HepG2 (cell line): Measurements from ENCODE around the gene HMGCR. TPM values are rescaled to one million over a fixed set of nuclear protein-coding genes. Genes with fewer than 3 reads are reported as not detected.

Source experiments
- ATAC-seq: fragments of 200-7000 bp; cut with Tn5 transposase; 3 replicates; pipeline ENCODE4 v1.9.1; 2020; ENCODE audit warnings: mild to moderate bottlenecking, moderate library complexity
- BruUV-seq: library from RNA; stranded (reverse); fragments of 400-500 nt; replicated peaks from 2 replicates; lab custom pipeline; 2021; lab: Mats Ljungman, UMichigan
- CTCF ChIA-PET: fragments of 300-600 bp; formaldehyde crosslinking; extraction: SDS; loops from one replicate; lab custom pipeline; 2021; ENCODE audit warnings: low total read pairs, inconsistent platforms, low intra/inter-chr PET ratio; lab: Yijun Ruan, JAX
- POLR2A ChIA-PET: fragments of 350-600 bp; sonication (Branson Sonifier 250); formaldehyde crosslinking; loops from one replicate; lab custom pipeline; 2020; ENCODE audit warnings: antibody characterized with exemption, inconsistent platforms; lab: Yijun Ruan, JAX
- DNase-seq: peaks from one replicate; pipeline ENCODE4 v3.0.0-alpha.2; 2015; ENCODE audit warnings: low spot score
- FAIRE-seq: peaks from 3 replicates; lab custom pipeline; 2011; peaks lifted over from hg19 to GRCh38; lab: Jason Lieb, UNC
- H2AFZ ChIP-seq: one replicate; pipeline ENCODE4 v1.6.1; 2011; ENCODE audit warnings: low read length, inconsistent platforms
- H3K27ac ChIP-seq: fragments of 300-600 bp; 3 replicates; pipeline ENCODE4 v1.8.0; 2011; ENCODE audit warnings: mixed run types, mild to moderate bottlenecking, mixed read lengths, low read length, inconsistent platforms; ENCODE audit not compliant: insufficient read depth; ENCODE audit errors: extremely low read length
- H3K27me3 ChIP-seq, 2 experiments: fragments of 200-600 bp in 1 of 2; 2 replicates in 1 of 2; 3 replicates in 1 of 2; pipeline versions ENCODE4 v1.6.0 to v1.8.0; 2011; ENCODE audit warnings: low read length in 2 of 2, mild to moderate bottlenecking in 2 of 2, moderate library complexity in 2 of 2, inconsistent platforms in 1 of 2; ENCODE audit not compliant: insufficient read depth in 2 of 2, control insufficient read depth in 1 of 2
- H3K36me3 ChIP-seq, 2 experiments: fragments of 200-600 bp in 1 of 2; replicated peaks in 1 of 2; 2 replicates in 1 of 2; 3 replicates in 1 of 2; pipeline versions ENCODE4 v1.5.1 to v1.8.0; 2011; ENCODE audit warnings: low read length in 2 of 2, inconsistent platforms in 1 of 2; ENCODE audit not compliant: insufficient read depth in 2 of 2, control insufficient read depth in 1 of 2
- H3K4me1 ChIP-seq: 2 replicates; pipeline ENCODE4 v1.5.1; 2012; ENCODE audit warnings: low read length, inconsistent platforms; ENCODE audit not compliant: insufficient read depth
- H3K4me2 ChIP-seq: 2 replicates; pipeline ENCODE4 v1.6.0; 2011; ENCODE audit warnings: low read depth, low read length, inconsistent platforms
- H3K4me3 ChIP-seq, 3 experiments: fragments of 200-600 bp in 1 of 3; sonication (generic), shearing (Covaris generic) in 1 of 3; replicated peaks in 1 of 3; 2 replicates each; pipeline ENCODE4 v1.5.1; 2011 to 2016; ENCODE audit warnings: low read length in 3 of 3, inconsistent platforms in 2 of 3, low read depth in 2 of 3, mild to moderate bottlenecking in 2 of 3, control low read depth in 1 of 3, mixed read lengths in 1 of 3; ENCODE audit not compliant: insufficient read depth in 1 of 3
- H3K79me2 ChIP-seq: one replicate; pipeline ENCODE4 v1.6.1; 2011; ENCODE audit warnings: low read length, inconsistent platforms; ENCODE audit not compliant: insufficient read depth
- H3K9ac ChIP-seq: 2 replicates; pipeline ENCODE4 v1.6.0; 2011; ENCODE audit warnings: mild to moderate bottlenecking, low read depth, low read length, inconsistent platforms; ENCODE audit not compliant: insufficient read depth
- H3K9me3 ChIP-seq: 2 replicates; pipeline ENCODE4 v1.5.1; 2012; ENCODE audit warnings: mild to moderate bottlenecking, low read length
- H4K20me1 ChIP-seq: 2 replicates; pipeline ENCODE4 v1.6.0; 2011; ENCODE audit warnings: inconsistent platforms, mild to moderate bottlenecking, low read length, moderate library complexity; ENCODE audit not compliant: insufficient read depth
- ARHGAP35 ChIP-seq: sonication (generic); formaldehyde crosslinking; IDR thresholded peaks from 2 replicates; pipeline ENCODE4 v1.9.0; 2022; ENCODE audit warnings: mild to moderate bottlenecking, inconsistent platforms, moderate library complexity, missing genetic modification reagents, borderline replicate concordance
- ARNT2 ChIP-seq: sonication (generic); formaldehyde crosslinking; IDR thresholded peaks from 2 replicates; pipeline ENCODE4 v1.8.0; 2022; ENCODE audit warnings: mild to moderate bottlenecking, low read depth, missing genetic modification reagents, moderate library complexity
- GZF1 ChIP-seq: sonication (generic); formaldehyde crosslinking; IDR thresholded peaks from 2 replicates; pipeline ENCODE4 v1.5.1; 2020; ENCODE audit warnings: mild to moderate bottlenecking, missing genetic modification reagents
- HMG20A ChIP-seq: IDR thresholded peaks from 2 replicates; pipeline ENCODE4 v1.6.1; 2016; ENCODE audit warnings: borderline replicate concordance
- IRX3 ChIP-seq: sonication (generic); formaldehyde crosslinking; IDR thresholded peaks from 2 replicates; pipeline ENCODE4 v1.8.1; 2023; ENCODE audit warnings: mild to moderate bottlenecking, low read depth, missing genetic modification reagents, borderline replicate concordance
- JARID2 ChIP-seq: sonication (generic); formaldehyde crosslinking; IDR thresholded peaks from 2 replicates; pipeline ENCODE4 v1.8.1; 2023; ENCODE audit warnings: missing genetic modification reagents, inconsistent platforms; ENCODE audit not compliant: insufficient replicate concordance
- NFE2L1 ChIP-seq: sonication (generic); formaldehyde crosslinking; IDR thresholded peaks from 2 replicates; pipeline ENCODE4 v1.4.0; 2020; ENCODE audit warnings: missing genetic modification reagents, mild to moderate bottlenecking, borderline replicate concordance
- REXO4 ChIP-seq: sonication (generic); formaldehyde crosslinking; IDR thresholded peaks from 2 replicates; pipeline ENCODE4 v1.8.0; 2022; ENCODE audit warnings: missing genetic modification reagents, mild to moderate bottlenecking, borderline replicate concordance
- TRAFD1 ChIP-seq: sonication (generic); formaldehyde crosslinking; IDR thresholded peaks from 2 replicates; pipeline ENCODE4 v1.5.1; 2020; ENCODE audit warnings: missing genetic modification reagents, mild to moderate bottlenecking, borderline replicate concordance
- ZKSCAN1 ChIP-seq: fragments of 150-350 bp; IDR thresholded peaks from 2 replicates; pipeline ENCODE4 v1.6.1; 2014; ENCODE audit warnings: low read length
- ZNF24 ChIP-seq: fragments of 450-650 bp; IDR thresholded peaks from 2 replicates; pipeline ENCODE4 v1.6.1; 2017; ENCODE audit warnings: antibody characterized with exemption, mild to moderate bottlenecking
- ZNF326 ChIP-seq: sonication (generic); formaldehyde crosslinking; IDR thresholded peaks from 2 replicates; pipeline ENCODE4 v1.4.0; 2020; ENCODE audit warnings: missing genetic modification reagents, borderline replicate concordance
- WGBS: methylation state at CpG from one replicate; pipeline ENCODE4 v1.1.6; 2017; ENCODE audit warnings: low lambda C conversion rate; 5-methylcytosine and 5-hydroxymethylcytosine counted together
- in situ Hi-C: cut with HindIII; loops from 2 replicates; pipeline ENCODE4 v1.10.0; 2017; ENCODE audit warnings: low pct_unique_long_range_greater_than_20kb; ENCODE audit not compliant: extremely low pct_ligation_motif_present
- intact Hi-C: fragments of 100-400 bp; cut with micrococcal nuclease; formaldehyde crosslinking; loops from one replicate; pipeline ENCODE4 v1.10.0; 2022; ENCODE audit not compliant: unreplicated experiment
- polyA plus RNA-seq, 8 experiments: library from polyadenylated mRNA; depleted of rRNA in 3 of 8; stranded (reverse) in 7 of 8; unstranded in 1 of 8; fragments of >200 nt; fragmentation: Illumina TruSeq in 4 of 8; extraction: Trizol in 4 of 8; gene quantifications; 2 replicates each; pipeline versions ENCODE4 v1.2.1 to v1.2.3, GENCODE V29; 2011 to 2016; ENCODE audit warnings: low read depth in 4 of 8, missing spikeins in 1 of 8, mixed read lengths in 1 of 8; ENCODE audit not compliant: insufficient read depth in 1 of 8
- total RNA-seq, 5 experiments: library from RNA; depleted of rRNA; stranded (reverse); fragments of >200 nt; fragmentation: Illumina TruSeq; extraction: Trizol; gene quantifications; 2 replicates each; pipeline ENCODE4 v1.2.3, GENCODE V29; 2016; ENCODE audit warnings: low read depth in 1 of 5
- TF ChIP-seq, protein P1 (sequence below): sonication (generic); formaldehyde crosslinking; IDR thresholded peaks from 2 replicates; pipeline ENCODE4 v1.8.1; 2022; ENCODE audit warnings: low read depth, mild to moderate bottlenecking, missing genetic modification reagents
- TF ChIP-seq, protein P2 (sequence below): sonication (generic); formaldehyde crosslinking; conservative IDR thresholded peaks from 2 replicates; pipeline ENCODE4 v1.8.0; 2022; ENCODE audit warnings: mild to moderate bottlenecking, moderate library complexity, missing genetic modification reagents

HMGCR gene
- total and polyA plus RNA-seq, 2 of the 13 experiments (the other 11 are each of a cell fraction or from before 2014, with no cell fraction given), result 43.0 to 144 TPM

GRCh38 chr5:75319638-75320037, 17.4 kb upstream of the HMGCR start:
- CTCF ChIA-PET, result no interaction called here
- POLR2A ChIA-PET, result interaction anchor here (2.7 kb wide), 1 partner anchor 17 kb away, joined by 11 read pairs; the partner anchor contains the start of gene HMGCR

More at GRCh38 chr5:75319638-75320037, 17.4 kb upstream of the HMGCR start:
- TF ChIP-seq ZNF326 (CRISPR knock-in tag) (no peak), ZNF24 (no peak), GZF1 (CRISPR knock-in tag) (no peak), NFE2L1 (no peak), REXO4 (CRISPR knock-in tag) (no peak), IRX3 (CRISPR knock-in tag) (no peak), HMG20A (CRISPR knock-in tag) (no peak), ARHGAP35 (CRISPR knock-in tag) (no peak), ARNT2 (CRISPR knock-in tag) (no peak), TRAFD1 (CRISPR knock-in tag) (no peak), ZKSCAN1 (no peak), JARID2 (no peak)
- TF ChIP-seq, protein P1, sequence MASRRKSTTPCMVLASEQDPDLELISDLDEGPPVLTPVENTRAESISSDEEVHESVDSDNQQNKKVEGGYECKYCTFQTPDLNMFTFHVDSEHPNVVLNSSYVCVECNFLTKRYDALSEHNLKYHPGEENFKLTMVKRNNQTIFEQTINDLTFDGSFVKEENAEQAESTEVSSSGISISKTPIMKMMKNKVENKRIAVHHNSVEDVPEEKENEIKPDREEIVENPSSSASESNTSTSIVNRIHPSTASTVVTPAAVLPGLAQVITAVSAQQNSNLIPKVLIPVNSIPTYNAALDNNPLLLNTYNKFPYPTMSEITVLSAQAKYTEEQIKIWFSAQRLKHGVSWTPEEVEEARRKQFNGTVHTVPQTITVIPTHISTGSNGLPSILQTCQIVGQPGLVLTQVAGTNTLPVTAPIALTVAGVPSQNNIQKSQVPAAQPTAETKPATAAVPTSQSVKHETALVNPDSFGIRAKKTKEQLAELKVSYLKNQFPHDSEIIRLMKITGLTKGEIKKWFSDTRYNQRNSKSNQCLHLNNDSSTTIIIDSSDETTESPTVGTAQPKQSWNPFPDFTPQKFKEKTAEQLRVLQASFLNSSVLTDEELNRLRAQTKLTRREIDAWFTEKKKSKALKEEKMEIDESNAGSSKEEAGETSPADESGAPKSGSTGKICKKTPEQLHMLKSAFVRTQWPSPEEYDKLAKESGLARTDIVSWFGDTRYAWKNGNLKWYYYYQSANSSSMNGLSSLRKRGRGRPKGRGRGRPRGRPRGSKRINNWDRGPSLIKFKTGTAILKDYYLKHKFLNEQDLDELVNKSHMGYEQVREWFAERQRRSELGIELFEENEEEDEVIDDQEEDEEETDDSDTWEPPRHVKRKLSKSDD, result no peak
- TF ChIP-seq, protein P2, sequence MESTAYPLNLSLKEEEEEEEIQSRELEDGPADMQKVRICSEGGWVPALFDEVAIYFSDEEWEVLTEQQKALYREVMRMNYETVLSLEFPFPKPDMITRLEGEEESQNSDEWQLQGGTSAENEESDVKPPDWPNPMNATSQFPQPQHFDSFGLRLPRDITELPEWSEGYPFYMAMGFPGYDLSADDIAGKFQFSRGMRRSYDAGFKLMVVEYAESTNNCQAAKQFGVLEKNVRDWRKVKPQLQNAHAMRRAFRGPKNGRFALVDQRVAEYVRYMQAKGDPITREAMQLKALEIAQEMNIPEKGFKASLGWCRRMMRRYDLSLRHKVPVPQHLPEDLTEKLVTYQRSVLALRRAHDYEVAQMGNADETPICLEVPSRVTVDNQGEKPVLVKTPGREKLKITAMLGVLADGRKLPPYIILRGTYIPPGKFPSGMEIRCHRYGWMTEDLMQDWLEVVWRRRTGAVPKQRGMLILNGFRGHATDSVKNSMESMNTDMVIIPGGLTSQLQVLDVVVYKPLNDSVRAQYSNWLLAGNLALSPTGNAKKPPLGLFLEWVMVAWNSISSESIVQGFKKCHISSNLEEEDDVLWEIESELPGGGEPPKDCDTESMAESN (CRISPR knock-in tag), result no peak
- Histone ChIP-seq H4K20me1 (no peaks in the 10 kb centered on the region), H3K27me3 (no peaks in the 10 kb centered on the region), H3K27ac (no peak overlapping the region), H3K4me3 (no peak overlapping the region), H2AFZ (peak overlapping the region; percentile 9), H3K9me3 (no peaks in the 10 kb centered on the region), H3K4me2 (peak overlapping the region; percentile 40), H3K4me1 (peaks cover 38% of the 10 kb centered on the region), H3K79me2 (no peaks in the 10 kb centered on the region), H3K36me3 (no peaks in the 10 kb centered on the region), H3K9ac (no peak overlapping the region)
- intact Hi-C loops, result no loop called here
- ATAC-seq (peak; percentile 62), FAIRE-seq (no peak), DNase-seq (no peak)
- WGBS, result 0% methylated on average over 1 of the region's 1 CpG
- in situ Hi-C loops, result loop anchor here (10.0 kb wide), 1 partner anchor 85 kb away; the partner anchor contains the start of gene ANKRD31
- no TSS peak for BruUV-seq
